HG03103 (cell line): Measurements from ENCODE around the gene MAB21L2.

Source experiments
- ATAC-seq: cut with Tn5 transposase; IDR thresholded peaks from one replicate; pipeline ENCODE4 v1.9.1; 2021; ENCODE audit warnings: low read depth; ENCODE audit not compliant: unreplicated experiment

MAB21L2 gene

DNA sequence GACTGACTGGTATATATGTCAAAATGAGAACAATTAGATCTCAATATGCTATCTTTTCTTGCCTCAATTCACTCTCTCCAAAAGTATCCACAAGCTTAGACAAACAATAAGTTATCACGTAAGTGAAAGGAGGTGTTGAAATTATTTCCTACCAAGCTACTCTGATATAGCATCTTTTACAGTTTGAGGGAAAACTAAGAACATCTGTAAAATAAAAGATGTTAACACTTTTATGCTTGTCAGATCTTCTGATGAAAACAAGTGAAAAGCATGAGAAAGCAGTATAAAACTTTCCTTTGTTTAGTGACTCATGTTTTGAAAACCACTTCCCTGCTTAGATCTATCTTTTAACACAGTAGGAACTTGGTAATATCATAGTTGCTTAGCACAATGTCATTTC is 8.4 kb upstream of the MAB21L2 start:
- no peak for ATAC-seq

DNA sequence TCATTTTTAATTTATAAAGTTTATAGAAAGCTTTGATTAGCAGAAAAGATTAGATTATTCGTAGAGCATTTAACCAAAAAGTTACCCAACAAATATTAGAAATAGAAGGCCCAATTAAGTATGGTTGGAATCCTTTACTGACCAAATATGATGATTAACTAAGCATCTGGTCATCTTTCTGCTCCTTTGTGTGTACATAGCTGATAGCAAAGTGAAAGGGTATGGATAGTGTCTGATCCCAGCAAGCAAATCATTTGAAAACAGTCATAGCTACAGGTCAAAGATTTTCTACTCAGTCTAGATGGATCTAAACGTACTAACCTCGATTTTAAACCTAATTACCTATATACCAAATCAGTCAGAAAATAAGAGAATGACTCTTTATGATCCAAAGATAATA is 7.3 kb upstream of the MAB21L2 start:
- no peak for ATAC-seq

- no peak for ATAC-seq
Observed at GRCh38 chr4:150577796-150578195, 4.2 kb upstream of the MAB21L2 start.

GRCh38 chr4:150578745-150579501 is 3.0 kb upstream of the MAB21L2 start:
- no peak for ATAC-seq

DNA sequence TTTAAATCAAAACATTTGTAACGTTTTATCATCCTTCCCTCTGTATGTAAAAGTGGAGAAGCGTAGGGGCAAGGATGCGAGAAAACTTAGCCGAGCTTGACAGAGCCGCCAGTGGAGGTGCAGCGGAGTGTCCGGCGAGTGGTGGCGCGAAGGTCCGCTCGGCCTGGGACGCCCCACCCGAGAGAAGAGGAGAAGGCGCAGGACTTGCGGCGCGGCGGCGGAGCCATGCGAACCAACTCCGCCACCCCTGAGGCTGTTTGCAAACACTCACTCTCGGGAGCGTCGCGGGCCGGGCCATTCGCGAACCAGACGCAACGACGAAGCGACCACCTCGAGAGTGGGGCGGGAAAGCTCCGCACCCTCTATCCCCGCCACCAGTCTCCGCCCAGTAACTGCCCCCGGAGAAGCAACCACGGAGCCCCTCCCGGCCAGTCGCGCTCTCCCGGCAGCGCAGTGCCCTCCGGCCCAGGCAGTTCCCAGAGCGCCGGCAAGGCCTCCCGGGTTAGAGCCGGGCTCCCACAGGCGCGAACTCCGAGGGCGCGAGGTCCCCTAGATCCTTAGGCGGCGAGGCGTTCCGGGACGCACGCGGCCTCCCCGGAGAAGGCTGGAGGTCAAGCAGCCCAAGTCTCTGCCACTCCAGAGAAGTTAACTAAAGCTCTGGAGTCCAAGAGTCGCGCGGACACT is 2.3 kb upstream of the MAB21L2 start:
- no peak for ATAC-seq

DNA sequence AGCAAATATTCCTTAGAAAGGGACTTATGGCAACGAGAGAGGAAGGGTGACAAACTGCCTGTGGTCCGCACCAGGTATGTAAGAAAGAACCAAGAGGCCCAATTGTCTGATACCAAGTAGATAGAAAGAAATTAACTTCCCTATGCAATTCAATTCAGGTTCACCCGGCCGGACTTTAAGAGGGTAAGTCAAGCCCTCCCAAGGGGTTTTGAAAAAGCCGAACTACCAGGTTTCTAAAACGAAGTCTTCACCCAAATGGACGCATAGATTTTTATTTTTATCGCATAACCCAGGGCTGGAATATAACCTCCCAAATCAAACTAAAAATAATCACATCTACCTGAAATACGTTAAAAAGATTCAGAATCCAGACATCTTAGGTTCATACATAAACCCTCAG is 1.6 kb upstream of the MAB21L2 start:
- no peak for ATAC-seq

- no peak for ATAC-seq
Observed at GRCh38 chr4:150581056-150581605, 820 bp upstream of the MAB21L2 start.

- no peak for ATAC-seq
Observed at GRCh38 chr4:150581641-150582051, 305 bp upstream of the MAB21L2 start.

DNA sequence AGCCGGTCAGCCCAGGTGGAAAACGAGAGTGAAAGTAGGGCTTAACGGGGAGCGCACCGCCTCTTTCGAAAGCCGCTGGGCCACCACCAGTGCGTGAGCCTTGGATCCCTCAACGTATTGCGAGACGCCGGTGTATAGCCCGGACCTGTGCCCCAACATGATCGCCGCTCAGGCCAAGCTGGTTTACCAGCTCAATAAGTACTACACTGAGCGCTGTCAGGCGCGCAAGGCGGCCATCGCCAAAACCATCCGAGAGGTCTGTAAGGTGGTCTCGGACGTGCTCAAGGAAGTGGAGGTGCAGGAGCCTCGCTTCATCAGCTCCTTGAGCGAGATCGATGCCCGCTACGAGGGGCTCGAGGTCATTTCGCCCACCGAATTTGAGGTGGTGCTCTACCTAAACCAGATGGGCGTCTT is 929 bp downstream of the MAB21L2 start:
- no peak for ATAC-seq

DNA sequence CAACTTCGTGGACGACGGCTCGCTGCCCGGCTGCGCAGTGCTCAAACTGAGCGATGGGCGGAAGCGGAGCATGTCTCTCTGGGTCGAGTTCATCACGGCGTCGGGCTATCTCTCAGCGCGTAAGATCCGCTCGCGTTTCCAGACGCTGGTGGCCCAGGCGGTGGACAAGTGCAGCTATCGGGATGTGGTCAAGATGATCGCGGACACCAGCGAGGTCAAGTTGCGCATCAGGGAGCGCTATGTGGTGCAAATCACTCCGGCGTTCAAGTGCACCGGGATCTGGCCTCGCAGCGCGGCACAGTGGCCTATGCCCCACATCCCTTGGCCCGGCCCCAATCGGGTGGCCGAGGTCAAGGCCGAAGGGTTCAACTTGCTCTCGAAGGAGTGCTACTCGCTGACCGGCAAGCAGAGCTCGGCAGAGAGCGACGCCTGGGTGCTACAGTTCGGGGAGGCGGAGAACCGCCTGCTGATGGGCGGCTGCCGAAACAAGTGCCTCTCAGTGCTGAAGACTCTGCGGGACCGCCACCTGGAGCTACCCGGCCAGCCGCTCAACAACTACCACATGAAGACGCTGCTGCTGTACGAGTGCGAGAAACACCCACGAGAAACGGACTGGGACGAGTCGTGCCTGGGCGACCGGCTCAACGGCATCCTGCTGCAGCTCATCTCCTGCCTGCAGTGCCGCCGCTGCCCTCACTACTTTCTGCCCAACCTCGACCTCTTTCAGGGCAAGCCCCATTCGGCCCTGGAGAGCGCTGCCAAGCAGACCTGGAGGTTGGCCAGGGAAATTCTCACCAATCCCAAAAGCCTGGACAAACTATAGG is 1.5 kb downstream of the MAB21L2 start:
- ATAC-seq: no peak

- ATAC-seq: no peak
Observed at GRCh38 chr4:150584111-150584915, 2.4 kb downstream of the MAB21L2 start.

- no peak for ATAC-seq
Observed at GRCh38 chr4:150585611-150586010, 3.7 kb downstream of the MAB21L2 start.

DNA sequence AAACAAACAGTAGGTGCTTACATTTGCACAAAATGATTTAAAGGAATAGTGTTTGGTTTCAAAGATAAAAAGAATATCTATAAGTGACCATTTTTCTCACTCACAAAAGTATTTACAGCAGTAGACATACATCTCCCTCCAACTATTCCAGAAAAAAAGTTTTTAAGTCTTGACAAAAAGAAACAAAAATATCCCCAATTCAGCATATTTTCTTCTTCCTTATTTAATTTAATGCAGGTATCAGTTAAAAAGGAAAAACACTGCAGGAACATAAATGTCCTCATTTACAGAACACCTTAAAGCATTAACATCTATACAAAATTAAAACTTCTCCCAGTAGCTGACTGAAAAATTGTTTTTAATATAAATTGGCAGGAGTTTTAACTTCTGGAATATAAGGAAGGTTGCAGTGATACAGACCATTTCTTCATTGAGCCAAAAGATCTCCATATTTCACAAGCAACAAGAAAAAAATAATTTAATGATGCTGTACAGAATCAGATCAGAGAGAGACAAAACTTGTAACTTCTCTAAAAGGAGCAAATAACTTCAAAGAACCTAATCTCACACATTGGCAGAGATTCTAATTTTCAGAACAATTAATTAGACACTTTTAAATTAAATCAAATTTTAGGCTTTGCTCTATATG is 4.3 kb downstream of the MAB21L2 start:
- no peak for ATAC-seq

GRCh38 chr4:150588316-150588715 is 6.4 kb downstream of the MAB21L2 start:
- no peak for ATAC-seq

- no peak for ATAC-seq
Observed at GRCh38 chr4:150589157-150589556, 7.2 kb downstream of the MAB21L2 start.

- ATAC-seq: no peak
Observed at GRCh38 chr4:150590631-150591030, 8.7 kb downstream of the MAB21L2 start.

DNA sequence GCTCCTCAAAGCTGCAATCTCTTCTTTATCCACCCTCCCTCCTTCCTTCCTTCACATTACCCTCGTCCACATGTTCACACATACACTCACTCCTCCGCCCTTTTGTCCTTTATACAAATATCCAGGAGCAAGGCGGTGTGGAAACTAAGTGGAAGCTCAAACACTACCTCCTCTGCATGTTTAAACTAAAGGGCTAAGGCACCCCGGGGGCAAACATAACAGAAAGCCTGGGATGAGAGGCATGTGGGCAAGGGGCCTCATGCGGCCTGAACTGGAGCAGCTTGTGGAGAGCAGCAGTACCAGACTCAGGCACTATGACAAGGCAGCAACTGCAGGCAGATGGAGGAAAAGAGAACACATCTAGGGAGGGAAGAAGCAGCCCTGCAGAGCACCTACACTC is 9.5 kb downstream of the MAB21L2 start:
- ATAC-seq: no peak

- no peak for ATAC-seq
Observed at GRCh38 chr4:150591904-150592303, 10.0 kb downstream of the MAB21L2 start.

DNA sequence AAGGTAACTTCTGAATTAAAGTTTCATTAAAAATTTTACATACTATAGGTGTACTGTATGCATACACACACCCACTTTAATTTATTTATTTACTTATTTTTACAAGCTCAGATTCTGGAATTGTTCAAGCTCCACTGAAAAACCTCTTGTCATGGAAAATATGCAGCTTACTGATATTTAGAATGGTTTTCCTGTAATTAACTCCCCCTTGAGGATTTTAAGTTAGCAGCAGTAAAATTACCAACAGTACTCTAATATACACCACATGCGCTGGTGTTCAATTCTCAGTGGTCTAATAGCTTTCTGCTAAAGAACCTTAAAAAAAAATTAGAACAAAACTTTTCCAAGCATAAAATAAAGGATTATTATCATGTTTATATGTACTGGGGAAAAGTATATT is 12.0 kb downstream of the MAB21L2 start:
- no peak for ATAC-seq

DNA sequence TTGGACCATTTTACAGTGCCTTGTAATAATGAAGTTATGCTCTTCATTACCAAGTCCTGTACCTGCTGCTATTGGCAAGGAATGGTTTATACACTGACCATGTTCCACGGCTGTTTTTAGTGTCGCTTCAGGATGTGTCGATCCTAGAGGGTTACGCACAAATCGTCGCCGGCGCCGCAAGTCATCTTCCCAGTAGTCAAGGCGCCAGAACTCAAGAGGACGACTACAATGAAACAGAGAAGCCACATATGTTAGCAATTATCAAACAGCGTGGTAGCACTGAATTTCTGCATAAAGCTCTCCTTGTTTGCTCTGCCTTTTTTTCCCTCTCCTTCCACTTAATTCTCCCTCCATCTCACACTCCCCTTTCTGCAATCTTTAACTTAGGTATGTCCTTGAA is 17.0 kb downstream of the MAB21L2 start:
- ATAC-seq: no peak
